HL-60 (cell line): Measurements from ENCODE around the gene TIPARP.

Experiments
- DNase-seq, 2 experiments: peaks; one replicate each; pipeline ENCODE4 v3.0.0-alpha.2; 2010 to 2020; ENCODE audit warnings: low read depth in 1 of 2, low spot score in 1 of 2
- H3K27ac ChIP-seq: fragments of 250-450 bp; sonication (Bioruptor Pico); replicated peaks from 2 replicates; pipeline ENCODE4 v1.5.1; 2020; ENCODE audit warnings: mild to moderate bottlenecking, moderate library complexity
- H3K27me3 ChIP-seq: fragments of 250-450 bp; sonication (Bioruptor Pico); 2 replicates; pipeline ENCODE4 v1.5.1; 2021; ENCODE audit warnings: mild to moderate bottlenecking, moderate library complexity; ENCODE audit not compliant: insufficient read depth, poor library complexity, severe bottlenecking
- H3K4me3 ChIP-seq: replicated peaks from 2 replicates; pipeline ENCODE4 v1.5.1; 2011; ENCODE audit warnings: mild to moderate bottlenecking, control low read depth, low read length; ENCODE audit not compliant: insufficient read depth
- CTCF ChIP-seq: IDR thresholded peaks from one replicate; pipeline ENCODE4 v1.5.1; 2011; ENCODE audit warnings: low read length, control low read depth, inconsistent platforms; ENCODE audit not compliant: insufficient read depth
- GABPA ChIP-seq: IDR thresholded peaks from 2 replicates; pipeline ENCODE4 v1.6.1; 2012; ENCODE audit warnings: low read depth
- POLR2AphosphoS5 ChIP-seq: IDR thresholded peaks from 2 replicates; pipeline ENCODE4 v1.6.1; 2012; ENCODE audit warnings: low read depth
- REST ChIP-seq: IDR thresholded peaks from 2 replicates; pipeline ENCODE4 v1.6.1; 2012; ENCODE audit warnings: low read depth; ENCODE audit not compliant: insufficient replicate concordance
- SPI1 ChIP-seq: IDR thresholded peaks from 2 replicates; pipeline ENCODE4 v1.6.1; 2012; ENCODE audit warnings: low read depth, mild to moderate bottlenecking, borderline replicate concordance

The TIPARP gene

GRCh38 chr3:156657862-156658731 lies 16.3 kb upstream of the TIPARP start:
- no peaks in the 10 kb centered on the region for H3K27me3 ChIP-seq
- no peak for DNase-seq
- H3K4me3 ChIP-seq: no peak overlapping the region
- TF ChIP-seq REST: no peak
- no peak for TF ChIP-seq POLR2AphosphoS5
- TF ChIP-seq SPI1: no peak
- no peak for TF ChIP-seq CTCF
- TF ChIP-seq GABPA: no peak
- H3K27ac ChIP-seq: no peak overlapping the region

GRCh38 chr3:156658732-156659090 lies 15.7 kb upstream of the TIPARP start:
- DNase-seq: no peak
- no peaks in the 10 kb centered on the region for H3K27me3 ChIP-seq
- H3K27ac ChIP-seq: no peak overlapping the region
- H3K4me3 ChIP-seq: no peak overlapping the region
- TF ChIP-seq REST (no peak), GABPA (no peak), CTCF (no peak), POLR2AphosphoS5 (no peak), SPI1 (no peak)

- Histone ChIP-seq H3K27ac (no peak overlapping the region), H3K4me3 (no peak overlapping the region), H3K27me3 (no peaks in the 10 kb centered on the region)
- DNase-seq: no peak
- TF ChIP-seq POLR2AphosphoS5 (no peak), SPI1 (no peak), REST (no peak), GABPA (no peak), CTCF (no peak)
Observed at GRCh38 chr3:156659260-156659659, 15.1 kb upstream of the TIPARP start.
